Measurements from ENCODE around the gene NT5DC2. TPM values are rescaled to one million over a fixed set of nuclear protein-coding genes. Genes with fewer than 3 reads are reported as not detected.

The NT5DC2 gene
- total RNA-seq, 4 donors from 2014 or later, result 11.6 to 29.8 (median 20.7) TPM

DNA sequence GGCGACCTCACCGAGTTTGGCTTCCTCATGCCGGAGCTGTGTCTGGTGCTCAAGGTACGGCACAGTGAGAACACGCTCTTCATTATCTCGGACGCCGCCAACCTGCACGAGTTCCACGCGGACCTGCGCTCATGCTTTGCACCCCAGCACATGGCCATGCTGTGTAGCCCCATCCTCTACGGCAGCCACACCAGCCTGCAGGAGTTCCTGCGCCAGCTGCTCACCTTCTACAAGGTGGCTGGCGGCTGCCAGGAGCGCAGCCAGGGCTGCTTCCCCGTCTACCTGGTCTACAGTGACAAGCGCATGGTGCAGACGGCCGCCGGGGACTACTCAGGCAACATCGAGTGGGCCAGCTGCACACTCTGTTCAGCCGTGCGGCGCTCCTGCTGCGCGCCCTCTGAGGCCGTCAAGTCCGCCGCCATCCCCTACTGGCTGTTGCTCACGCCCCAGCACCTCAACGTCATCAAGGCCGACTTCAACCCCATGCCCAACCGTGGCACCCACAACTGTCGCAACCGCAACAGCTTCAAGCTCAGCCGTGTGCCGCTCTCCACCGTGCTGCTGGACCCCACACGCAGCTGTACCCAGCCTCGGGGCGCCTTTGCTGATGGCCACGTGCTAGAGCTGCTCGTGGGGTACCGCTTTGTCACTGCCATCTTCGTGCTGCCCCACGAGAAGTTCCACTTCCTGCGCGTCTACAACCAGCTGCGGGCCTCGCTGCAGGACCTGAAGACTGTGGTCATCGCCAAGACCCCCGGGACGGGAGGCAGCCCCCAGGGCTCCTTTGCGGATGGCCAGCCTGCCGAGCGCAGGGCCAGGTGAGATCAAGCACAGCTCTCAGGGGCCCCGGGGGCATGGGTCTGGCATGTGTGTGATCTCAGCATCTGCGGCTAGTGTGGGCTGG is 45.6 kb downstream of the NT5DC2 start:
- TF ChIP-seq, protein P1, sequence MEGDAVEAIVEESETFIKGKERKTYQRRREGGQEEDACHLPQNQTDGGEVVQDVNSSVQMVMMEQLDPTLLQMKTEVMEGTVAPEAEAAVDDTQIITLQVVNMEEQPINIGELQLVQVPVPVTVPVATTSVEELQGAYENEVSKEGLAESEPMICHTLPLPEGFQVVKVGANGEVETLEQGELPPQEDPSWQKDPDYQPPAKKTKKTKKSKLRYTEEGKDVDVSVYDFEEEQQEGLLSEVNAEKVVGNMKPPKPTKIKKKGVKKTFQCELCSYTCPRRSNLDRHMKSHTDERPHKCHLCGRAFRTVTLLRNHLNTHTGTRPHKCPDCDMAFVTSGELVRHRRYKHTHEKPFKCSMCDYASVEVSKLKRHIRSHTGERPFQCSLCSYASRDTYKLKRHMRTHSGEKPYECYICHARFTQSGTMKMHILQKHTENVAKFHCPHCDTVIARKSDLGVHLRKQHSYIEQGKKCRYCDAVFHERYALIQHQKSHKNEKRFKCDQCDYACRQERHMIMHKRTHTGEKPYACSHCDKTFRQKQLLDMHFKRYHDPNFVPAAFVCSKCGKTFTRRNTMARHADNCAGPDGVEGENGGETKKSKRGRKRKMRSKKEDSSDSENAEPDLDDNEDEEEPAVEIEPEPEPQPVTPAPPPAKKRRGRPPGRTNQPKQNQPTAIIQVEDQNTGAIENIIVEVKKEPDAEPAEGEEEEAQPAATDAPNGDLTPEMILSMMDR (IDR thresholded peaks at IDR 0.05; ENCODE audit: low read depth), result no peak

DNA sequence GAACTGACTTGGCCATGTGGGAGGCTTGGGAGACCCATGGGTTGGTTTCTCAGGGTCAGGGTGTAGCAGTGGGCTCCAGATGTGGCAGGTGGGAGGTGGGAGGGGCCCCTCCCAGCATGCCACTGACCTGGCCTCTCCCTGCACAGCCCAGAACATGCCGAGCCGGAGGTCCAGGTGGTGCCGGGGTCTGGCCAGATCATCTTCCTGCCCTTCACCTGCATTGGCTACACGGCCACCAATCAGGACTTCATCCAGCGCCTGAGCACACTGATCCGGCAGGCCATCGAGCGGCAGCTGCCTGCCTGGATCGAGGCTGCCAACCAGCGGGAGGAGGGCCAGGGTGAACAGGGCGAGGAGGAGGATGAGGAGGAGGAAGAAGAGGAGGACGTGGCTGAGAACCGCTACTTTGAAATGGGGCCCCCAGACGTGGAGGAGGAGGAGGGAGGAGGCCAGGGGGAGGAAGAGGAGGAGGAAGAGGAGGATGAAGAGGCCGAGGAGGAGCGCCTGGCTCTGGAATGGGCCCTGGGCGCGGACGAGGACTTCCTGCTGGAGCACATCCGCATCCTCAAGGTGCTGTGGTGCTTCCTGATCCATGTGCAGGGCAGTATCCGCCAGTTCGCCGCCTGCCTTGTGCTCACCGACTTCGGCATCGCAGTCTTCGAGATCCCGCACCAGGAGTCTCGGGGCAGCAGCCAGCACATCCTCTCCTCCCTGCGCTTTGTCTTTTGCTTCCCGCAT is 46.4 kb downstream of the NT5DC2 start:
- TF ChIP-seq, protein P1 (IDR thresholded peaks at IDR 0.05; ENCODE audit: low read depth), result no peak

DNA sequence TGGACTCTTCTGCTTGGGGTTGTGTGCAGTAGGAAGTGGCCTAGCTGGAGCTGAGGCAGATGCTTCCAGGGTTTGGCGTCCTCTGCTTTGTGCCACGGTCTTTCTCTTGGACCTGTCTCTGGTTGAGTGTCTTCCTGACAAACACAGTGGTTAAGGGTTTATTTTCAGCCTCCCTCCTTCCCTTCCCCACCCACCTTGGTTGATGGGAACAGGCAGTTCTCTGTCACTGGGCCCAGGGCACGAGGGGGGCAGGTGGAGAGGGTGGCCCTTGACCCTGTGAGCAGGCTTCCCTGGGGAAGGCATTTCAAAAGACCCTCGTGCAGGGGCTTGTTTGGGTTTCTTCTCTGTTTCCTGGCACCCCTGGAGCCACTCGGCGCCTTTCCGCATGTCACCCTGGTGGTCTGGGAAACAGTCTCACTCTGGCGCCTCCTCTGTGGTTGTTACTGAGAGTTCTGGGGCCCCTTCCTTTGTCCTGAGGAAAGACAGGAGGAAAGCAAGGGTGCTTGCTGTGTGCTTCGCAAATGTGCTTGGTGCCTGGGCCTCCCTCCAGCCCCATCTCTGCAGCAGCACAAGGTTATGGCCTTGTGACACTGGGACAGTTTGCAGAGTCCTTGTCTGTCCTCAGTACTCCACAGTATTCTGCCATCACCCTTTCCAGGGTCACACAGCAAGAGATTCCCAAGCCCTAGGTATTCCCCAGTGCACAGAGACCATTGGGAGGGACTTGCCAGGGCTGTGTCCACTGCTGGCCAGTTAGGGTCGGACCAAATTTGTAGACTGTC is 48.8 kb downstream of the NT5DC2 start:
- TF ChIP-seq, protein P1 (IDR thresholded peaks at IDR 0.05; ENCODE audit: low read depth), result no peak

DNA sequence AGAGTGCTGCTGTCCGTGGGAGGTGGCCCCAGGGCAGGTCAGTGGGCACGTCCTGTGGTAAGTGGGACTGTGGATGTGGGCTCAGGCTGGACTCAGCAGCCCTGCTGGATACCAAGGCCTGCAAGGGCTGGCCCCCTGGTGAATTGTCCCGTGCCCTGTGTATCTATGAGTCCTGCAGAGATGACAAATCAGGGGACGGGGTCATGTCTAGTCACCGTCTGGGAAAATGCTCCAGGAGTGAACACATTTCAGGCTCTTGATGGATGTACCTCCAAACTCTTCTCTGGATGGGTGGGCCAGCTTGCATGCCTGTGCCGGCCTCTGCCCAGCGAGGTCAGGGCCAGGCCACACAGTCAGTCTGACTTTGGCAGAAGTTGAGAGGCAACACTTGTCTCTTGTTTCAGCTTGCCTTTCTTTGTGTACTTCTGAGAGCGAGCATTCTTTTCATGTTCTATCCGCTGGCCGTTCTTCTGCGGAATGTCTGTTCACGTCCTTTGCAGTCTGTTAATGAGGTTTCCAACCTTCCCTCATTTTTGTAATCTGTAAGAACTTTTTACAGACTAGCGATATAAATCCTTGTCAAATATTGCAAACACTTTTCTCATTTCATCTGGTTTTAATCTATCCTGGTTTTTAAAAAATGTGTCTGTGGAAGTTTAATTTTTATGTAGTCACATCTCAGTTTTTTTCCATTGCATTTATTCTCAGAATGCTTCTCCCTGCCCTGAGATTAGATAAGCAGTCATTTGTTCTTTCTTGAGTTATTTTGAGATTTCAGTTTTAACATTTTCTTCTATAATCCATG is 49.9 kb downstream of the NT5DC2 start:
- TF ChIP-seq, protein P1 (IDR thresholded peaks at IDR 0.05; ENCODE audit: low read depth), result no peak

DNA sequence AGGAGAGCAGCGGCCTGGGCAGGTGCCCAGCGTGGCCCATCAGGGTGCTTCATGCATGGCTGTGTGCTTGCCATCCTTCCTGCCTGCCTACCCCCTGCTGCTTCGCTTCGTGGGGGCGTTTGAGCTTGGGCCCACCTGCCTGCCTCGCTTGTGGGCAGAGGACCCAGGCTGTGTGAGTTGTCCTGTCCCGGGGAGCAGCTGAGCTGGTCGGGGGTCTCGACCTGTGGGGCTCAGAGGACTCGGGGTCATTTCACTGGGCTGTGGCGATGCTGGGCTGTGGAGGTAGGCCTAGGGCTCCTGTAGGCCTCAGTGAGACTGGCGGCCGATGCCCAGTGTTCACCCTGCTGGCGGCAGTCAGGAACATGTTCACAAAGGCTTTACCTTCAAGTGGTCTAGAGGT is 50.6 kb downstream of the NT5DC2 start:
- TF ChIP-seq, protein P1 (IDR thresholded peaks at IDR 0.05; ENCODE audit: low read depth), result no peak

DNA sequence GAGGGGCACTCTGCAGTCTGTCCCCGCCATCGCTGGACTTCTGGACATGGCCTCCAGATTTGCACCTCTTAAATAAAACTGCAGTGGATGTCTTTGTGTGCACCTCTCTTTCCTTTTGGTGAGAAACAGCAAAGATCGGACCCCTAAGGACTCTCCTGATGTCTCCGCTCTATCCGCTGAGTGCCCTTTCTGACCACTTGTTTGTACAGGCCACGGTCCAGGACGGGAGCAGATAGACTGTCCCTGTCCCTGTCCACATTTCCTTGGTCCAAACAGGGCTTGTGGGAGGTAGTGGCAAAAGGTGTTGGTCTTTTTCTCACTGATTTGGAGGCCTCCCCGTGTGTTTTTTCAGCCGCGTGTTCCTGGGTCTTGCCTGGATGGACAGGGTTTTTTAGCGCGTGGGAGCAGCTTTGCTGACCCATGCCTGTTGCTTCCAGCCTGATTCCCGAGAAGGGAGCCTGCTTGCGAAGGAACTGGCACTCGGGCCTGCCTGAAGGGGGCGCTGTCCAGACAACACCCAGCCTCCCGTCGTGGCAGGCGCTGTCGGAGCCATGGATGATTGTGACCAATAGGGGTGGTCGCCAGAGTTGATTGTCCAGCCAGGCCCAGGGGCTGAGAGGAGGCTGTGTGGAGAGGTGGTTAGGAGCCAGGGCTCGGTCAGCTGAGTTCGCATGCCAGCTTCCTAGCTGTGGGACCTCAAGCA is 51.7 kb downstream of the NT5DC2 start:
- TF ChIP-seq, protein P1 (IDR thresholded peaks at IDR 0.05; ENCODE audit: low read depth), result no peak
